Mesenchymal stem cell (in vitro differentiated cells and primary cell): ENCODE measurements around the gene F2RL1.

Experiments
- DNase-seq: peaks from one replicate; pipeline ENCODE4 v3.0.0-alpha.2; 2013
- H2AFZ ChIP-seq: one replicate; pipeline ENCODE4 v1.6.1; 2013; ENCODE audit warnings: low read depth, mild to moderate bottlenecking, control low read depth, inconsistent platforms, low read length, moderate library complexity
- H2AK5ac ChIP-seq: 2 replicates; pipeline ENCODE4 v1.6.1; 2013; ENCODE audit warnings: low read length, moderate library complexity, mild to moderate bottlenecking, inconsistent platforms; ENCODE audit not compliant: severe bottlenecking
- H2BK120ac ChIP-seq: one replicate; pipeline ENCODE4 v1.6.1; 2013; ENCODE audit warnings: low read depth, mild to moderate bottlenecking, inconsistent platforms, low read length, moderate library complexity
- H2BK12ac ChIP-seq, 2 experiments: one replicate each; pipeline ENCODE4 v1.6.1; 2013; ENCODE audit warnings: inconsistent platforms in 2 of 2, low read length in 2 of 2, mild to moderate bottlenecking in 2 of 2, moderate library complexity in 2 of 2, control low read depth in 1 of 2
- H2BK15ac ChIP-seq: one replicate; pipeline ENCODE4 v1.6.1; 2013; ENCODE audit warnings: mild to moderate bottlenecking, low read depth, inconsistent platforms; ENCODE audit not compliant: poor library complexity, severe bottlenecking
- H2BK5ac ChIP-seq: 2 replicates; pipeline ENCODE4 v1.6.1; 2013; ENCODE audit warnings: low read depth, mild to moderate bottlenecking, low read length, control low read depth, inconsistent platforms; ENCODE audit not compliant: poor library complexity, severe bottlenecking
- H3K14ac ChIP-seq, 2 experiments: one replicate each; pipeline ENCODE4 v1.6.1; 2013; ENCODE audit warnings: inconsistent platforms in 2 of 2, low read length in 2 of 2, control low read depth in 1 of 2, mild to moderate bottlenecking in 1 of 2, moderate library complexity in 1 of 2
- H3K18ac ChIP-seq, 2 experiments: one replicate each; pipeline ENCODE4 v1.6.1; 2013; ENCODE audit warnings: inconsistent platforms in 2 of 2, low read length in 2 of 2, control low read depth in 1 of 2, low read depth in 1 of 2, mild to moderate bottlenecking in 1 of 2
- H3K23ac ChIP-seq, 2 experiments: one replicate each; pipeline ENCODE4 v1.6.1; 2013; ENCODE audit warnings: inconsistent platforms in 2 of 2, low read length in 2 of 2, mild to moderate bottlenecking in 2 of 2, moderate library complexity in 2 of 2, control low read depth in 1 of 2
- H3K27ac ChIP-seq: 2 replicates; pipeline ENCODE4 v1.5.1; 2013; ENCODE audit warnings: mild to moderate bottlenecking, moderate library complexity, low read length, control low read depth, inconsistent platforms; ENCODE audit not compliant: poor library complexity, severe bottlenecking
- H3K27me3 ChIP-seq, 2 experiments: 2 replicates each; pipeline versions ENCODE4 v1.6.1 to v1.7.0; 2013; ENCODE audit warnings: low read length in 2 of 2, mild to moderate bottlenecking in 2 of 2, moderate library complexity in 2 of 2, control low read depth in 1 of 2, inconsistent platforms in 1 of 2; ENCODE audit not compliant: control insufficient read depth in 1 of 2, insufficient read depth in 1 of 2
- H3K36me3 ChIP-seq, 2 experiments: 2 replicates each; pipeline versions ENCODE4 v1.6.1 to v1.7.0; 2013; ENCODE audit warnings: low read length in 2 of 2, control low read depth in 1 of 2, inconsistent platforms in 1 of 2, low read depth in 1 of 2, mild to moderate bottlenecking in 1 of 2; ENCODE audit not compliant: insufficient read depth in 2 of 2, control insufficient read depth in 1 of 2
- H3K4ac ChIP-seq, 2 experiments: one replicate each; pipeline ENCODE4 v1.6.1; 2013; ENCODE audit warnings: inconsistent platforms in 2 of 2, low read length in 2 of 2, mild to moderate bottlenecking in 2 of 2, moderate library complexity in 2 of 2, control low read depth in 1 of 2, low read depth in 1 of 2
- H3K4me1 ChIP-seq: 2 replicates; pipeline ENCODE4 v1.6.1; 2013; ENCODE audit warnings: low read depth, low read length, control low read depth; ENCODE audit not compliant: control insufficient read depth, insufficient read depth
- H3K4me2 ChIP-seq: 2 replicates; pipeline ENCODE4 v1.6.1; 2013; ENCODE audit warnings: low read length, mild to moderate bottlenecking, inconsistent platforms; ENCODE audit not compliant: poor library complexity, severe bottlenecking
- H3K4me3 ChIP-seq, 2 experiments: 2 replicates each; pipeline versions ENCODE4 v1.5.1 to v1.7.0; 2013; ENCODE audit warnings: low read length in 2 of 2, mild to moderate bottlenecking in 2 of 2, control low read depth in 1 of 2, low read depth in 1 of 2; ENCODE audit not compliant: insufficient read depth in 1 of 2
- H3K79me1 ChIP-seq: replicated peaks from 2 replicates; pipeline ENCODE4 v1.6.1; 2013; ENCODE audit warnings: mild to moderate bottlenecking, control low read depth, low read length, inconsistent platforms; ENCODE audit not compliant: poor library complexity, severe bottlenecking
- H3K9ac ChIP-seq: 2 replicates; pipeline ENCODE4 v1.7.0; 2013; ENCODE audit warnings: mild to moderate bottlenecking, low read length, moderate library complexity
- H3K9me3 ChIP-seq: 2 replicates; pipeline ENCODE4 v1.7.0; 2013; ENCODE audit warnings: mild to moderate bottlenecking, low read length; ENCODE audit not compliant: control insufficient read depth
- H4K8ac ChIP-seq: one replicate; pipeline ENCODE4 v1.6.1; 2013; ENCODE audit warnings: inconsistent platforms, mild to moderate bottlenecking, low read length, moderate library complexity
- H4K91ac ChIP-seq: one replicate; pipeline ENCODE4 v1.6.1; 2013; ENCODE audit warnings: mild to moderate bottlenecking, low read length, inconsistent platforms
- WGBS: methylation state at CpG from one replicate; pipeline ENCODE4 v1.1.7; 2013; ENCODE audit warnings: mixed read lengths; 5-methylcytosine and 5-hydroxymethylcytosine counted together

F2RL1 gene

DNA sequence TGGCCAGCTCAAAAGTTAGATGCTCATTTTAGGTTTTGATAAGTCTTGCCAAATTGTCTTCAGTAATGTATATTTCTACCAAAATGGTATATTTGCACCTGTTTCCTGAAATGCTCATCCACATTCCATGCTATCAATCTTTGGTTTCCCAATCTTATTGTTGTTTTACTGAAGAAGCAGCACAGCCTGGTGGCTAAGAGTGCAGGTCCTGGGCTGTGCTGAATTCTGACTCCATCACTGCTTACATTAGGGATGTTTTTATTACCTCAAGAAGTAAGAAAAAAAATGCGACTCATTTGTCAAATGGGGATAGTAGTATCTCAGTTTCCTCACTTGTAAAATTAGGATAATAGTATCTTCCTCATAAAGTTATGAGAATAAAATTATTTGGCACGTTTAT, 17.4 kb downstream of the F2RL1 start:
- H3K27ac ChIP-seq: no peak overlapping the region
- H3K18ac ChIP-seq: no peak overlapping the region
- H3K4me2 ChIP-seq: no peak overlapping the region
- no peak overlapping the region for H2BK12ac ChIP-seq
- H3K36me3 ChIP-seq: peaks cover 16% of the 10 kb centered on the region in 2 experiments
- H4K8ac ChIP-seq: no peak overlapping the region
- peak; percentile 29 for DNase-seq
- peaks cover 18% of the 10 kb centered on the region for H3K79me1 ChIP-seq
- no peak overlapping the region for H2AK5ac ChIP-seq
- H3K23ac ChIP-seq: no peak overlapping the region
- H3K4me3 ChIP-seq: no peak overlapping the region
- WGBS: no CpG with 5 or more reads among the region's 2 CpGs
- H3K27me3 ChIP-seq: no peaks in the 10 kb centered on the region
- no peak overlapping the region for H2AFZ ChIP-seq
- H3K9ac ChIP-seq: no peak overlapping the region
- H3K14ac ChIP-seq: no peak overlapping the region
- H3K9me3 ChIP-seq: no peaks in the 10 kb centered on the region
- H2BK5ac ChIP-seq: no peak overlapping the region
- H3K4me1 ChIP-seq: peaks cover 13% of the 10 kb centered on the region
- no peak overlapping the region for H3K4ac ChIP-seq
- no peak overlapping the region for H4K91ac ChIP-seq
- no peak overlapping the region for H2BK120ac ChIP-seq
- H2BK15ac ChIP-seq: no peak overlapping the region

DNA sequence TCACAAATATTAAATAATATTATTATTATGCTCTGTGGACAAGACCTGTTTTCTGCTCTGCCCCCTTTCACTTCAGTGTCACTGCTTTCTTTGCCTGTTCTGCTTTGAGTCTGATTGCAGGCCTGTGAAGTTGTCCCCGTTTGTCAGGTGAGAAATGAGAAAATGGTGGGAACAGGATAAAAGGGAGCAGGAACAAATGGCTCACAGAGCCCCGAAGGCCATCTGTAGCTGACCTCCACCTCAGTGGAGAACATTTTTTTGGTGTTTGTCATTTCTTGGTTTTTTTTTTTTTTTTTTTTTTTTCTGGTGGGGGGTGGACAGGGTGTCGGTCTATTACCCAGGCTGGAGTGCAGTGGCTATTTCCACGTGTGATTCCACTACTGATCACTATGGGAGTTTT, 17.8 kb downstream of the F2RL1 start:
- Histone ChIP-seq H3K79me1 (peaks cover 18% of the 10 kb centered on the region), H4K8ac (no peak overlapping the region), H2BK120ac (no peak overlapping the region), H3K36me3 (peaks cover 16% of the 10 kb centered on the region in 2 experiments), H4K91ac (no peak overlapping the region), H2BK15ac (peak overlapping the region; percentile 39), H3K9ac (no peak overlapping the region), H3K4me2 (no peak overlapping the region), H2BK5ac (no peak overlapping the region), H3K18ac (peak overlapping the region; percentile 54 to 57), H3K27ac (no peak overlapping the region), H3K14ac (no peak overlapping the region), H3K27me3 (no peaks in the 10 kb centered on the region), H3K4me1 (peaks cover 11% of the 10 kb centered on the region), H2AFZ (no peak overlapping the region), H3K9me3 (no peaks in the 10 kb centered on the region), H2AK5ac (peak overlapping the region; percentile 91), H2BK12ac (peak overlapping the region in 1 of 2 experiments; percentile 37), H3K23ac (no peak overlapping the region), H3K4me3 (no peak overlapping the region), H3K4ac (no peak overlapping the region)
- WGBS: 13% methylated on average over 4 of the region's 4 CpGs
- DNase-seq: peak; percentile 33

DNA sequence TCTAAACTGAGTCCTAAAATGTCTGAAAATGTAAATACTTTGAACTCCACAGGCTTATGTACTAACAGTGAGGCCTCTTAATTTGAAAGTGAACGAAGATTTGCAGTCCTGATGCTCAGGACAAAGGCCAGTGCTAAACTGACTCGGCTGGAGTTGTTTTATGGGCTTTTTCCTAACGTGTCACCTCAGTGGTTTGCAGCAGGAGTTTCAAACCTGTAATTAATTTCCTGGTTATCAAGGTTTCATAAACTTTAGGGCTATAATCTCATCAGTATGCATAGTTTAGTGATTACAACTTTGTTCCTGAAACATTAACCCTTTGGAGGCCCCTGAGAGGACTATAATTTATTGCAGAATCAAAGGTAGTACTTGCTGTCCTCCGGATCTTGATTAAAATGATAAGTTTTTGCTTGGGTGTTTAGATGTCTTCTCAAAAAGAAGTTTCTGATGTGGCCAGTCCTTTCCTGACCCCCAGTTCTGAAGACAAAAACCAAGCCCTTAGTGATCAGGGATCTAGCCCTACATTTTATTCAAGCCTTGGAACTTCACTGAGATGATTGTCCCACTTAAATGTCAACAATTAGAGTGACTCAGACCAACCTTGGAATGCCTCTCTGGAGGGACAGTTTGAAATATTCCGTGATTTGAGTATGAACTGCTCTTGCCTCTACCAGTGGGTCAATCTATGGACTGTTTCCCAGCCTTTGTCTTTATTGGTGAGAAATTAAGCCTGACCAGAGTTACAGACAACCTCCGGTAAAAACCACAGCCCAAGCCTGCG, 19.8 kb downstream of the F2RL1 start:
- no peaks in the 10 kb centered on the region for H3K9me3 ChIP-seq
- H3K18ac ChIP-seq: no peak overlapping the region
- no peak overlapping the region for H3K9ac ChIP-seq
- H3K79me1 ChIP-seq: peaks cover 8% of the 10 kb centered on the region
- H3K4ac ChIP-seq: no peak overlapping the region
- H2BK5ac ChIP-seq: no peak overlapping the region
- no peak overlapping the region for H3K14ac ChIP-seq
- no peak overlapping the region for H2AFZ ChIP-seq
- no peak overlapping the region for H2AK5ac ChIP-seq
- peak overlapping the region; percentile 30 for H4K8ac ChIP-seq
- no peak overlapping the region for H2BK120ac ChIP-seq
- 7% methylated on average over 6 of the region's 7 CpGs for WGBS
- no peak overlapping the region for H2BK15ac ChIP-seq
- peak; percentile 86 for DNase-seq
- no peak overlapping the region for H3K23ac ChIP-seq
- H3K36me3 ChIP-seq: peaks cover 4 to 7% of the 10 kb centered on the region in 2 experiments
- no peak overlapping the region for H3K4me3 ChIP-seq
- no peak overlapping the region for H2BK12ac ChIP-seq
- no peak overlapping the region for H4K91ac ChIP-seq
- no peak overlapping the region for H3K4me2 ChIP-seq
- H3K27ac ChIP-seq: peak overlapping the region; percentile 36
- no peaks in the 10 kb centered on the region for H3K27me3 ChIP-seq
- H3K4me1 ChIP-seq: peaks cover 9% of the 10 kb centered on the region

DNA sequence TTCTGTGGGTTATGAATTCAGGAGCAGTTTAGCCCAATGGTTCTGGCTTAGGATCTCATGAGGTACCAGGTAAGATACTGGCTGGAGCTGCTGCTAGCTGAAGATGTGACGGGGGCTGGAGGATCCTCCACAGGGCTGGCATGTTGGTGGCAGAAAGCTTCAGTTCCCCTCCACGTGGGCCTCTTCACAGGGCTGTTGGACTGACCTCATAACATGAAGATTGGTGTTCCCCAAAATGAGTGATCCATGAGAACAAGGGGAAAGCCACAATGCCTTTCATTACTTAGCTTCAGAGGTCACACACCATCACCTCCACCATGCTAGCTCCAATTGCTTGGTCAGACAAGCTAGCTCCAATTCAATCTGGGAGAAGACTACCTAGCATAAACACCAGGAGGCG, 22.5 kb downstream of the F2RL1 start:
- H3K4ac ChIP-seq: no peak overlapping the region
- 100% methylated on average over 2 of the region's 3 CpGs for WGBS

More for the DNA sequence above, 22.5 kb downstream of the F2RL1 start:
- H3K36me3 ChIP-seq: no peaks in the 10 kb centered on the region
- no peak overlapping the region for H3K27ac ChIP-seq
- H4K8ac ChIP-seq: no peak overlapping the region
- H3K27me3 ChIP-seq: no peaks in the 10 kb centered on the region
- H3K23ac ChIP-seq: no peak overlapping the region
- no peak overlapping the region for H2AK5ac ChIP-seq
- no peak overlapping the region for H2AFZ ChIP-seq
- H3K4me1 ChIP-seq: peaks cover 9% of the 10 kb centered on the region
- H3K4me2 ChIP-seq: no peak overlapping the region
- no peak overlapping the region for H2BK15ac ChIP-seq
- H2BK5ac ChIP-seq: no peak overlapping the region
- no peak overlapping the region for H3K18ac ChIP-seq
- H4K91ac ChIP-seq: no peak overlapping the region
- H3K9ac ChIP-seq: no peak overlapping the region
- H3K9me3 ChIP-seq: no peaks in the 10 kb centered on the region
- peaks cover 2% of the 10 kb centered on the region for H3K79me1 ChIP-seq
- H2BK120ac ChIP-seq: no peak overlapping the region
- H2BK12ac ChIP-seq: no peak overlapping the region
- no peak for DNase-seq
- no peak overlapping the region for H3K14ac ChIP-seq
- H3K4me3 ChIP-seq: no peak overlapping the region
